GM12891 (cell line): ENCODE results near the gene AKAP7.

Experiments used
- POLR2A ChIP-seq: IDR thresholded peaks from 2 replicates; pipeline ENCODE4 v1.6.1; 2011; ENCODE audit warnings: low read depth, low read length, control low read depth
- TAF1 ChIP-seq: IDR thresholded peaks from 2 replicates; pipeline ENCODE4 v1.6.1; 2011; ENCODE audit warnings: low read depth, low read length, control low read depth

DNA sequence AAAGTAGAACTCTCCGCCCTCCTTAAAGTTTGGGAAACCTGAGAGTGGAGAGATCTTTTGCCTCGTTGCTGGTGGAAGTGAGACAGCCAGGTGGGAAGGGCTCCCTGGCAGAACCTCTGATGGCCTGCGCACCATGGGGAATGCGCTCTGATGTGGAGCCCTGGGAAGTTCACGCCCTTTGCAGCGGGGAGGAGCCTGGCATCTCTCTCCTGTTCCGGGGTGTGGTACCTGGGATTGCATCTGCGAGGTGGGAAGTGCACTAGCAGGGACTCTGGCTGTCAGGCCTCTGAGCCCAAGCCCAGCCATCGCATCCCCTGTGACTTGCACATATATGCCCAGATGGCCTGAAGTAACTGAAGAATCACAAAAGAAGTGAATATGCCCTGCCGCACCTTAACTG lies 159.8 kb downstream of the AKAP7 start:
- TF ChIP-seq POLR2A = no peak
- TF ChIP-seq TAF1 = no peak
